ENCODE data around the gene TRAPPC3L.
A peak's percentile ranks its signal among the peaks of the same experiment; 100 is the strongest.

TRAPPC3L gene

GRCh38 chr6:116556814-116557415 lies 11.4 kb upstream of the TRAPPC3L start:
- no peak for DNase-seq

DNA sequence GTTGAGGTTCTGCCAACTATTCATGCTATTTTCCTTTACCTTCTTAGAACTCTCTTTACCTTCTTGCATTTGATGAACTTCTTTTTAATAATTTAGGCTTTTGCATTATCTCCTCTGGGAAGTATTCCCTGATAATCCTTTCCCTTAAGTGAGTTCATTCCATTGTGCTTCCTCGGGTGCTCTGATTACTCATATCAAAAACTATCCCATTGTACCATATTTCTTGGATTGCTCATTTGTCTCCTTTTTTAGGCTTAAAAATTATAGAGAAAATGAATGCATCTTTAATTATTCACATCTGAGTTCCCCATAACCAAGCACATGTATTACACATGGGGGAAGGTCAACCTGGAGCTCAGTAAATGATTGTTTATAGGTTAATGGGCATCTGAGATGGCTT lies 10.6 kb upstream of the TRAPPC3L start:
- no peak for DNase-seq

DNA sequence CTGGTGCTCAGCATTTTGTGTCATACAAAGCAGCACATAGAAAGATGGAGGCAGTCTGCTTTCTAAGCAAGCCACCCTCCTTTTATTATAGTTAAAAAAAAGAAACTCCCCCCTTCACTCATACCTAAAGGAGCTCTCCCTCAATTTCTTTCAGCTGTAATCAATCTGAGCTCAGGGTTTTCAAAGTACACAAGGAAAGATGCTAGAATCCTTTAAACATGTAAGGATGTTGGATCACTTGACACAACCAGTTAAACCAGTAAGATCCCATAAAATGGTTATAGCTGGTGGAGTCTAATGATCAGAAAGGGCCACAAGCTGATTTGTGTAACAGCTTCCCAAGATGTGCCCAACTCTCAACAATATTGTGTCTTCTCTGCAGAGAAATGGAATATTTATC lies 8.0 kb upstream of the TRAPPC3L start, which contains the start of gene CALHM4:
Gene CALHM4 (plus strand): TSS at position 301 of the 400 bp plus-strand sequence. CDS start 43 bp downstream, at position 344.
- no peak for DNase-seq

DNA sequence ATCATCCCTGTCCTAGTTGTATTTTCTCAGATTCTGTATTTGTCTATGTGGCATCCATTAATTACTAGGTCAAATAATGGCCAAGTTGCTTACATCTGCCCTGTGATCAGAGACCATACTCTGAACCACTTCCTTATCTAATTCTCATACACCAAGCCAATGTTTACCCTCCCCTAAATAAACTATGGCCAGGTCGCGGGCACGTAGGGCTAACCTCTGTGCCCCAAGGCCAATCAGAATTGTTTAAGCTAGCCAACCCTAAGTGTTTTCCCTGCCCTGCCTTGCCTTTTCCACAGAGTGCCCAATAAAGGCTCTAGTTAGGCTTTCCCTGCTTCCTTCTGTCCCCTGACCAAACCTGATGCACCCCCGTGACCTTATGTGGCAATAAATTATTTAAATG lies 5.3 kb upstream of the TRAPPC3L start:
- no peak for DNase-seq

- no peak for DNase-seq
Observed at GRCh38 chr6:116547358-116547757, 1.9 kb upstream of the TRAPPC3L start.

DNA sequence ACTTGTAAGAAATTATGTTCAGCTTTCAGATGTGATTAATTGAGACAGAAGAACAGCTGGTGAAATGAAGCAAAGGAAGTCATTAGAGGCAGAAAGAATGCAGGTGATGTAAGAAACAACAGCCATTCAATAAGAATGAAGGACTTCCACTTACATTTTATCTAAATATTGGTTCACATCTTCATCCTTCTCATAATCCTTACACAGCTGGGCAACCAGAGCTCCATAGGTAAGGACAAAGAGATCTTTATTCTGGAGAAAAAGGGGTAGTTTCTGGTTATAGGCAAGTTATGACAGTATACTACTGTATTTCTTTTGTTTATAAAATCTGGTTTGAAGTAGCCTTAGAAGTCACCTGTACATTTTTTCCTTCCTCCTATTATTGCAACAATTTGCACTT lies 2.3 kb downstream of the TRAPPC3L start:
- no peak for DNase-seq

DNA sequence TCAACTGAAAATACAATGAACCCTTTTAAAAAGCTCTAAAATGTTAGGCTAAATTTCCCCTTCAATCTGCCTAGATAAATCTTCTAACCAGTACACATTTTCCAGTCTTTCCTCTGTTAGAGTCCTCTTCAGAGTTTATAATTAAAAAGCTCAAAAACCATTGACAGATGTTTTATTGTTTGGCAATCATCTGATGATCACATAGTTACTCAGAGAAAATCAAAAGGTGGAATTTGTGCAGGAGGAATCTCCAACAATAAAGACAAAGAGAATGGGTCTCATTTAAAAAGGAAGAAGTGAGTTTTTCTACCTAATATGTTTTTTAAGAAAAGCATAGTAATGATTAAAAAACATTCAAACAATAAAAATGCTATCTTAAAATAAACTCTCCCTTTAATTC lies 3.1 kb downstream of the TRAPPC3L start:
- no peak for DNase-seq

DNA sequence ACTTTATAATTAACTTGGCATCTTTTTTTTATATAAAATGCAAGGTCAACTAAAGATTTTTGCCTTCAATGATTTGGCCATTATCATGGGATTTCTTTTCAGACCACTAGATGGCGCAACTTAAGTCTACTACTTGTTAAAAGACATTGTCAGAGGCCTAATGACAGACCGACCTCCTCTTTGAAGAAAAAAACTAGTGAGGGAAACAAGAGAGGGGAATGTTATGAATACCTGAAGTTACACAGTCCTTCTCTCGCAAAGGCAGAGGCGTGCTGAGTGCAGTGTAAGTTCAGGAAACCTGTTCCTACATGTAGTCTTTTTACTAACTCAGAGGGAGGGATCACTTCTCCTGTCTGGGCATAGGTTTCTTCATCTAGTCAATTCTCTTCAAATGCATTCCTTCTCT lies 9.3 kb downstream of the TRAPPC3L start:
- DNase-seq: peak; percentile 38

GRCh38 chr6:116535109-116535508 lies 10.4 kb downstream of the TRAPPC3L start:
- no peak for DNase-seq

DNA sequence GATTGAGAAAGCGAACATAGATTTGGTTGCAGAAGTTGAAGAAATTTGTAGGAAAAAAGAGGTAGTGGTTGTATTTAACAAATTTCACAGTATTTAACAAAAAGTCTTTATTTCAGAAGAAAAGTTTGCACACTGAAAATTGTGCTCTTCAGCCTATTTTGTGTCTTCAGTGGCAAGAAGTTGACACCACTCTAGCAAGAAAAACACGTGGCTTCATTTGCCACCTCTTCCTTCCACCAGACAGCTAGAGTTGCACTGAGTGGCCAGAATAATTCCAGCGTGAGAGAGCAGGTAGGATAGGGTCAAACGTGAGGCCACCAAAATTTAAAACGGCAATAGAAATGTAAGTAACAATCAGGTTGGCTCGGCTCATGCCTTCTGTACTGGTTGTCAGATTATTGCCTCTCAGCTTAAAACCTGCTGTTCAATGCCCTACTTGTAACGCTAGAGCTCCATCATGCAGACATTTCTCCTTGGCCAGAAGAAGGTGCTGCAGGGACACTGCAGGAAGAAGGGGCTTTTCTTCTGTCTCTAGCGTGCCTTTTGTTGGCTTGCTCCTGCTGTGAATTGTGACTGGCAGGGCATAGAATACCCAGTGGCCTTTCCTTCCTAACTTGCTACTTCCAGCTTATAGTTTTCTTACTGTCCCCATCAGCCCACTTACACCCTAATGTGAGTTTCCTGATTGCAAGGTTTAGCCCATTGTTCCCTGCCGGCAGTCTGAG lies 12.1 kb downstream of the TRAPPC3L start:
- DNase-seq: no peak

DNA sequence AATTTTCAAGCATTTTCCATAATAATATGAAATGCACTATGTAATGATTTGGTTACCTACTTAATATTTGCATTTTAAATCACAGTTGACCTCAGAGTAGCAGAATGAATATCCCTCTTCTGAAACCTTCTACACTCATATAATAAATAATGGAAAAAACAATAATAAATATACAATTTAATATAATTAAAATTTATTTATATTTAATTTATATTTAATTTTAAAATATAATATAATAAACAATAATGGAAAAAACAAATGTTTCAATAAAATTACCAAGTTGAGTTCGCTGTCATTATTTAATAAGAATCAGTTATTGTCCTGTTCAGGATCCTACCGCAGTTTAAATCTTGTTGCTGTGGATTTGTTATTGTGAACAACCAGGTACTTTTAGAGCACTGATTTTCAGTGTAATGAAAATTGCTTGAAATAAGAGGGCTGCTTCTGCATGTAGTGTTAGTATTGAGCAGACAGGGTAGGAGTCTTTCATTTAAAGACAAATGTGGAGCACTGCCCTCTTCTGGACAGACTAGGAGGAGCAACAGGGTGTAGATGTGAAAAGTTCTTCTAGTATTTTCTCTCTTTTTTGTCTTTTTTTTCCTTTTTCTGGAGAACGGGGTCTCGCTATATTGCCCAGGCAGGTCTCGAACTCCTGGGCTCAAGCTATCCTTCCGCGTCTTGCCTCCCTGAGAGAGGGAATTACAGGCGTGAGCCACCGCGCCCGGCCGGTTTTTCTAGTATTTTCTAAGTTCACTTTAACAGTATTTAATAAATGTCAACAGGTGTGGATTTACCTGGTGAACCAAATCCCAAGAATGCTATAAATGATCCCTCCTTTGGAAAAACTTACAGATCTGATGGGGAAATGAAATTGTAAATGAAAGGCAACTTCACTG lies 13.6 kb downstream of the TRAPPC3L start:
- peak; percentile 44 for DNase-seq

DNA sequence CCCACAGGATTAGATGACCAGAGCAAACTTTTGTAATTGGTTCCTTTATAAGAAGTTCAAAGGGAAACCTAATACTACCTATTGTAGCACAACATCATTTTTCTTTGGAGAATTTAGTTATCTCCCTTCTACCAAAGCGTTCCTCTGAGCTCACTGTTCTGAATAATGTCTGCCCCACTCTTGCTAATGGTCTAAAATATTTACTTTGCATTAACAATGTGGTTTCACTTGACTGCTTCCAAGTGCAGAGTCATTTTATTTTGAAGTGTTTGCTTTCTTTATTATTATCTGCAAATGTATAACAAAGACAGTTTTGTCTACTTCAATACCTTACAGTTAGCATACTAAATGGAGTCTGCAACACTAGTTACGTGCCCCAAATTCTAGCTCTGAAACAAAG lies 15.0 kb downstream of the TRAPPC3L start:
- DNase-seq: no peak

DNA sequence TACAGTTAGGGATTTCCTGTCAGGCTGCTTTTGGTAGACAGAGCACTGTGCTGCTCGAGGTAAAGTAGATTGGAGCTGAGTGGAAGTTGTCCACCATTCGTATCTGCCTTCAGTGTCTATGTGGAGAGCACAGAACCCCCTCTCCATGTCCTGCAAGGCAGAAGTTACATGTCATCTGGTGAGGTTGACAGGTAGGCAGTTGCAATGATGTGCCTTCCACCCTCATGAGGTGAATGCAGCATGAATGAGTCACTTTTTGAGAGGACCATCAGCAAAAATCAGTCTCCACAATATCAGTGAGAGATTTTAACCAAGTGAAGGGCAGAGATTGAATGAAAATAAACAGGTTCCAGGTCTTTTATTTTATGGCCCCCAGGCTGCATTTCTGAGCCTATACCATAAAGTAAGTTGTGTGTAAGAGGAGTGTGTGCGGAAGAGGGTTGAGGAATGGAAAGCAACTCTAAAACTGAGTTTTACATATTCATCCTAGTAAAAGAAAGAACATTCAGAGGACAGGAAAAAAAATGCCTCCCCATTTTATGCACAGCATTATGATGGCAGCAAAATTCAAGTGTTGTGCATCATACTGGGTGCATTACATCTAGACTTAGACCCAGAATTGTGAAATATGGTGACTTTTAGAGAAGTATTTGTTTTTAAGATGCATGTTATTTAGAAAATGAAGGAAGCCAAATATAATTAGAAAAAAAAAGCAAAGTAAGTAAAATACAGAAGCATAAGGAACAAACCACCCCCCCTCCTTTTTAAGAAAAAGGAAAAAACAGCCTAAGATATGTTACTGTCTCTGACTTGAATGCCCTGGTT lies 15.8 kb downstream of the TRAPPC3L start:
- no peak for DNase-seq

DNA sequence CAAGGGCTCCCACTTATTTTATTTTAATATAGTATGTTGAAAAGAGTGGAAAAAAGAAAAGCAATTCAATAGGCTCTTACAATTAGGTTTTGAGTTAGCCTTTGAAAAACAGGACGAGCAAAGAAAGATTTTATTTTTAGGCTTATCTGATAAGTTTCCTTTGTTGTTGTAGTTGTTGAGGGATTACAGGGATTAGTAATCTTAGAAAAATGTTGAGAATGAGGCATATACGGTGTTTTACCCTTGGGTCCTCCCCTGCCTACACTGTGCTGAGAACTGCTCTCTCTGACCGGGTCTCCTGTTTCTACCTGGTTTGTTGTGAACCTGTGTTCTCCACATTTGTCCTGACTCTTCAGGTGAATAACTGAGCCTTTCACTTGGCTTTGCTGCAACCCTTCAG lies 16.7 kb downstream of the TRAPPC3L start:
- DNase-seq: no peak

GRCh38 chr6:116528133-116528532 lies 17.4 kb downstream of the TRAPPC3L start:
- no peak for DNase-seq

GRCh38 chr6:116524236-116524635 lies 21.2 kb downstream of the TRAPPC3L start:
- DNase-seq: no peak

GRCh38 chr6:116522896-116523295 lies 22.6 kb downstream of the TRAPPC3L start:
- no peak for DNase-seq

- DNase-seq: no peak
Observed at GRCh38 chr6:116518621-116519368, 26.7 kb downstream of the TRAPPC3L start.

DNA sequence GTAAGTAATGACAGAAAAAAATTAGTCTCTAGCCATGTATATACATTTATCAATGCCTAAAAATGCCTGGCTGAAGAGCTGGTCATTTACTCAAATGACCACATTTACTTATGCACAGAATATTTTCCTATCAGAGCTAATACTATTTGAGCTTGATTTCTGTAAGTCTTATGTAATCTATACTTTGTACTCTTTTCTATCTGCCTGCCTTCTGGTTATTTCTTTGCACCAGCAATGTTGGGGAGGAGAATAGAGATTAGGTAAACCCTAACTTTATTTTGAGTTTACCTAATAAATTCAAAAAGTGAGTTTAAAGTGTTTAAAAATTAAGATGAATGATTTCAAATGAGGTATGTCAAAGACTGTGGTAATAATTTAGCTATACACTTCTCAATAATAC lies 30.3 kb downstream of the TRAPPC3L start:
- no peak for DNase-seq

DNA sequence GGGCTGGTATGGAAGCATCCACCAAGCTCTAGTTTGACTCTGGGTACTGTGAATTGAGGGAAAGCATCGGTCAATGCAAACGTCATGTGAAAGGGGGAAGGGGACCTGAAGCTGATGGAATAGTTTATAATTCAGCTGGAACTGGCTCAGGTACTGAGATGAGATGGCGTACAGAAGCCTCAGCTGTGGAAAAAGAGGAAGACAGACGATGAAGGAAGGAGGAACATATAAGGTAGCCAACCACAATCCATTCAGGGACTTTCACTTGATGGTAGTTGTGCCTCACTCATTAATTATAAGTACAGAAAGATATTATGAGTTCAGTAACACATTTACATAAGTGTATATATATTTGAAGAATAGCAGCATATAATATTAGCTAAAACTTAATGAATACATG lies 31.4 kb downstream of the TRAPPC3L start:
- no peak for DNase-seq

DNA sequence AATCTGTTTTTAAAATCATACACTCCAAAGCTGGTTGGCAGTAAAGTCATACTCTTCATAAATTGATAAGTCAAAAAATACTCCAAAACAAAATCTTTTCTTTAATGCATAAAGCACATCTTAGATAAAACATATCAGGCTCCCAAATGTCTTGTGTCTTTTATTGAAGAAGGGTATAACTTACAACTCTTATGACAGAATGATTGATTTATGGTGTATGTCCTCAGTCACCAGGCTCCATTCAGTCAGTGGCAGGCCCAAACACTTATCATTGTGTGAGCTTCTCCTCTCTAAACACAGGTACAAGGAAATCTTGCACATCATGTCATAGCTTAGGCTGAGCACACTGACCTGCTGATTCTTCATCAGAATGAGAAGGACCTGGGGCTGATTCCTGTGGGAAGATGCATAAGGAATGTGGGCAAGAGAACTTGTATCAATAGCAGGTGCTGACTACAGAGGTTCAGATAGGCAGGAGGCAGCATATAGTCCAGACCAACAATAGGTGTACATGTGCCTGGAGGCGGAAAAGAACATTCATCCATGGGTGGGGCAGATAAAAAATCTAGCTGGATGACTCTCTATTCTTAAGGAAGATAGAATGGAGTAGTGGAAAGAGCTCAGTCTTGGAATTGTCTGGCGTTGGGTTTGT lies 32.1 kb downstream of the TRAPPC3L start:
- no peak for DNase-seq

- DNase-seq: no peak
Observed at GRCh38 chr6:116512734-116513133, 32.8 kb downstream of the TRAPPC3L start.

Measured in NCI-H1694 (cell line).